PC-9 (cell line): ENCODE results near the gene MBNL1.

Experiments used
- EZH2 ChIP-seq: fragments of 200-600 bp; sonication (generic); IDR thresholded peaks from 2 replicates; pipeline ENCODE4 v1.8.0; 2017; ENCODE audit warnings: antibody characterized with exemption, low read depth
- TF ChIP-seq, protein P1 (sequence below): fragments of 200-600 bp; sonication (generic); conservative IDR thresholded peaks from 2 replicates; pipeline ENCODE4 v1.6.1; 2017; ENCODE audit warnings: mixed run types, antibody characterized with exemption, mild to moderate bottlenecking, moderate library complexity

DNA sequence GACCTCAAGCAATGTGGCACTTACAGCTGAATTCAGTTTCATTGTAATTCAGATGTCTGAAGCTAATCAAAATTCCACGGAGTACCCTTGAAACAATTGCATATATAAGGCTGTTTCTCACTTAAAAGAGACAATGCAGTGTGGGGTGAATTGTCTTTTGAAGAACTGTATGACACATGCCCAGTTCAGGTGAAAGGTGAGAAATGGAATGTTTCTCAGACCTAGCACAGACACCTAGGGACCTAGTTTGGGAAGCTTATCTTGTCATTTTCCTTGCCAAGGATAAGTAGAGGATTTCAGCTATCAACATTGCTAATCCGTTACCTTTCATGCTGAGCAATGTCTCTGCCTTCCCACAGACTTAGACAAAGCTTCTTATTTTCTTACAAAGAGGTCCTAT is 36.3 kb downstream of the MBNL1 start:
- TF ChIP-seq, protein P1, sequence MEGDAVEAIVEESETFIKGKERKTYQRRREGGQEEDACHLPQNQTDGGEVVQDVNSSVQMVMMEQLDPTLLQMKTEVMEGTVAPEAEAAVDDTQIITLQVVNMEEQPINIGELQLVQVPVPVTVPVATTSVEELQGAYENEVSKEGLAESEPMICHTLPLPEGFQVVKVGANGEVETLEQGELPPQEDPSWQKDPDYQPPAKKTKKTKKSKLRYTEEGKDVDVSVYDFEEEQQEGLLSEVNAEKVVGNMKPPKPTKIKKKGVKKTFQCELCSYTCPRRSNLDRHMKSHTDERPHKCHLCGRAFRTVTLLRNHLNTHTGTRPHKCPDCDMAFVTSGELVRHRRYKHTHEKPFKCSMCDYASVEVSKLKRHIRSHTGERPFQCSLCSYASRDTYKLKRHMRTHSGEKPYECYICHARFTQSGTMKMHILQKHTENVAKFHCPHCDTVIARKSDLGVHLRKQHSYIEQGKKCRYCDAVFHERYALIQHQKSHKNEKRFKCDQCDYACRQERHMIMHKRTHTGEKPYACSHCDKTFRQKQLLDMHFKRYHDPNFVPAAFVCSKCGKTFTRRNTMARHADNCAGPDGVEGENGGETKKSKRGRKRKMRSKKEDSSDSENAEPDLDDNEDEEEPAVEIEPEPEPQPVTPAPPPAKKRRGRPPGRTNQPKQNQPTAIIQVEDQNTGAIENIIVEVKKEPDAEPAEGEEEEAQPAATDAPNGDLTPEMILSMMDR: no peak
- TF ChIP-seq EZH2: no peak
